Keratinocyte (primary cell): ENCODE data around the gene RANBP3L. TPM values are rescaled to one million over a fixed set of nuclear protein-coding genes. Genes with fewer than 3 reads are reported as not detected.

Experiments used
- DNase-seq: peaks from one replicate; pipeline ENCODE4 v3.0.0-alpha.2; 2011; ENCODE audit warnings: low read depth, missing footprints, low spot score
- FAIRE-seq: peaks from 2 replicates; lab custom pipeline; 2011; peaks lifted over from hg19 to GRCh38; lab: Jason Lieb, UNC
- H2AFZ ChIP-seq: 2 replicates; pipeline ENCODE4 v1.6.0; 2012; ENCODE audit warnings: low read length, control low read depth, inconsistent platforms; ENCODE audit not compliant: control insufficient read depth
- H3K27ac ChIP-seq: 2 replicates; pipeline ENCODE4 v1.5.1; 2011; ENCODE audit warnings: low read length; ENCODE audit not compliant: control insufficient read depth, insufficient read depth
- H3K27me3 ChIP-seq: 3 replicates; pipeline ENCODE4 v1.6.0; 2011; ENCODE audit warnings: low read length; ENCODE audit not compliant: control insufficient read depth, insufficient read depth; ENCODE audit errors: extremely low read depth
- H3K36me3 ChIP-seq, 2 experiments: 2 replicates in 1 of 2; 3 replicates in 1 of 2; pipeline ENCODE4 v1.5.1; 2011; ENCODE audit warnings: low read length in 2 of 2, mild to moderate bottlenecking in 1 of 2; ENCODE audit not compliant: control insufficient read depth in 2 of 2, insufficient read depth in 2 of 2; ENCODE audit errors: extremely low read depth in 1 of 2
- H3K4me1 ChIP-seq: 3 replicates; pipeline ENCODE4 v1.5.1; 2011; ENCODE audit warnings: low read length; ENCODE audit not compliant: control insufficient read depth, insufficient read depth; ENCODE audit errors: extremely low read depth
- H3K4me2 ChIP-seq: 3 replicates; pipeline ENCODE4 v1.6.0; 2011; ENCODE audit warnings: low read depth, low read length; ENCODE audit not compliant: control insufficient read depth, insufficient read depth; ENCODE audit errors: extremely low read depth
- H3K4me3 ChIP-seq, 3 experiments: fragments of 200-600 bp in 1 of 3; sonication (generic) in 1 of 3; 2 replicates in 2 of 3; 3 replicates in 1 of 3; pipeline ENCODE4 v1.5.1; 2011 to 2016; ENCODE audit warnings: low read length in 3 of 3, mild to moderate bottlenecking in 3 of 3, control low read depth in 2 of 3, inconsistent platforms in 1 of 3, low read depth in 1 of 3, mixed read lengths in 1 of 3, mixed run types in 1 of 3, moderate library complexity in 1 of 3; ENCODE audit not compliant: control insufficient read depth in 2 of 3, insufficient read depth in 2 of 3; ENCODE audit errors: extremely low read depth in 1 of 3
- H3K79me2 ChIP-seq: 2 replicates; pipeline ENCODE4 v1.6.0; 2012; ENCODE audit warnings: low read length; ENCODE audit not compliant: control insufficient read depth, insufficient read depth
- H3K9ac ChIP-seq: 3 replicates; pipeline ENCODE4 v1.6.0; 2011; ENCODE audit warnings: low read length; ENCODE audit not compliant: control insufficient read depth, insufficient read depth; ENCODE audit errors: extremely low read depth
- H3K9me1 ChIP-seq: 3 replicates; pipeline ENCODE4 v1.6.0; 2011; ENCODE audit warnings: low read length; ENCODE audit not compliant: control insufficient read depth, insufficient read depth; ENCODE audit errors: extremely low read depth
- H3K9me3 ChIP-seq: 2 replicates; pipeline ENCODE4 v1.5.1; 2012; ENCODE audit warnings: low read depth, low read length; ENCODE audit not compliant: control insufficient read depth
- H4K20me1 ChIP-seq: 3 replicates; pipeline ENCODE4 v1.6.0; 2011; ENCODE audit warnings: low read length; ENCODE audit not compliant: control insufficient read depth, insufficient read depth; ENCODE audit errors: extremely low read depth
- CTCF ChIP-seq, 3 experiments: IDR thresholded peaks in 1 of 3; conservative IDR thresholded peaks in 1 of 3; optimal IDR thresholded peaks in 1 of 3; 2 replicates in 2 of 3; 3 replicates in 1 of 3; pipeline versions ENCODE3 to v1.5.1; 2011; ENCODE audit warnings: low read length in 3 of 3, mild to moderate bottlenecking in 3 of 3, moderate library complexity in 2 of 3, control low read depth in 1 of 3, inconsistent platforms in 1 of 3; ENCODE audit not compliant: insufficient read depth in 2 of 3; ENCODE audit errors: extremely low read depth in 1 of 3
- EZH2 ChIP-seq: IDR thresholded peaks from one replicate; pipeline ENCODE4 v1.6.1; 2012; ENCODE audit warnings: inconsistent platforms, mild to moderate bottlenecking, low read length, moderate library complexity
- dilution Hi-C: fragments of 300-500 bp; cut with MboI; formaldehyde crosslinking; loops from one replicate; pipeline ENCODE4 v1.7.0; 2020; ENCODE audit warnings: low sequenced_read_pairs; ENCODE audit not compliant: extremely low pct_ligation_motif_present
- polyA plus RNA-seq, 5 experiments: library from polyadenylated mRNA; depleted of rRNA in 3 of 5; stranded (reverse) in 3 of 5; stranded (forward) in 1 of 5; unstranded in 1 of 5; fragments of >200 nt; gene quantifications; 1 replicate in 1 of 5; 2 replicates in 3 of 5; 3 replicates in 1 of 5; pipeline versions ENCODE4 v1.2.1 to v1.2.3, GENCODE V29; 2011 to 2012; ENCODE audit warnings: missing spikeins in 2 of 5, low read depth in 1 of 5, low replicate concordance in 1 of 5

Gene RANBP3L
- polyA plus RNA-seq, 1 donor (not counting 4 experiments of a cell fraction or from before 2014, with no cell fraction given): not detected

- dilution Hi-C loops: no loop called here
- H3K4me3 ChIP-seq: no peak overlapping the region
- no peaks in the 10 kb centered on the region for H3K27me3 ChIP-seq
- no peak for FAIRE-seq
- H4K20me1 ChIP-seq: no peaks in the 10 kb centered on the region
- no peaks in the 10 kb centered on the region for H3K36me3 ChIP-seq
- DNase-seq: no peak
- no peak overlapping the region for H2AFZ ChIP-seq
- H3K79me2 ChIP-seq: no peaks in the 10 kb centered on the region
- TF ChIP-seq EZH2 (no peak), CTCF (optimal IDR thresholded peaks at IDR 0.05 in 1 of 3, IDR thresholded peaks at IDR 0.05 in 1 of 3, conservative IDR thresholded peaks at IDR 0.05 in 1 of 3; ENCODE audit: extremely low read depth in 1 of 3, insufficient read depth in 2 of 3, low read length in 3 of 3) (no peak)
- H3K4me2 ChIP-seq: no peak overlapping the region
- no peak overlapping the region for H3K27ac ChIP-seq
- no peaks in the 10 kb centered on the region for H3K4me1 ChIP-seq
- H3K9ac ChIP-seq: no peak overlapping the region
- no peaks in the 10 kb centered on the region for H3K9me3 ChIP-seq
- H3K9me1 ChIP-seq: no peaks in the 10 kb centered on the region
These were observed 40.5 kb downstream of the RANBP3L start for GRCh38 chr5:36261186-36261585.

- H3K27me3 ChIP-seq: no peaks in the 10 kb centered on the region
- TF ChIP-seq CTCF (optimal IDR thresholded peaks at IDR 0.05 in 1 of 3, IDR thresholded peaks at IDR 0.05 in 1 of 3, conservative IDR thresholded peaks at IDR 0.05 in 1 of 3; ENCODE audit: extremely low read depth in 1 of 3, insufficient read depth in 2 of 3, low read length in 3 of 3) (no peak), EZH2 (no peak)
- dilution Hi-C loops: no loop called here
- H3K79me2 ChIP-seq: no peaks in the 10 kb centered on the region
- no peak overlapping the region for H3K4me3 ChIP-seq
- no peak for DNase-seq
- no peak overlapping the region for H3K4me2 ChIP-seq
- H3K36me3 ChIP-seq: no peaks in the 10 kb centered on the region
- no peaks in the 10 kb centered on the region for H3K9me1 ChIP-seq
- no peak overlapping the region for H3K27ac ChIP-seq
- no peaks in the 10 kb centered on the region for H4K20me1 ChIP-seq
- FAIRE-seq: no peak
- H3K4me1 ChIP-seq: no peaks in the 10 kb centered on the region
- H3K9ac ChIP-seq: no peak overlapping the region
- no peak overlapping the region for H2AFZ ChIP-seq
- H3K9me3 ChIP-seq: no peaks in the 10 kb centered on the region
These were observed 48.1 kb downstream of the RANBP3L start for GRCh38 chr5:36253575-36253974.
